SK-N-SH treated with all-trans-retinoic acid at 6 μM for 48 hours (cell line): ENCODE measurements around the gene GON4L.
A peak's percentile ranks its signal among the peaks of the same experiment; 100 is the strongest.
"Not testable (repeated sequence)": the region's sequence is repeated elsewhere in the genome, so short reads cannot be mapped to it uniquely, and the experiment has no call there.

Experiments used
- ATAC-seq: fragments of 200-7000 bp; cut with Tn5 transposase; 3 replicates; pipeline ENCODE4 v1.9.1; 2020; ENCODE audit warnings: mild to moderate bottlenecking, moderate library complexity
- ARNTL ChIP-seq: fragments of 450-650 bp; formaldehyde crosslinking; IDR thresholded peaks from 2 replicates; pipeline ENCODE4 v1.5.0; 2020; ENCODE audit warnings: low read depth, mild to moderate bottlenecking, moderate library complexity, borderline replicate concordance
- CREB5 ChIP-seq: fragments of 250-450 bp; sonication (Bioruptor Pico); IDR thresholded peaks from 2 replicates; pipeline ENCODE4 v1.5.1; 2020; ENCODE audit warnings: low read depth, mild to moderate bottlenecking, moderate library complexity
- CSRNP3 ChIP-seq: fragments of 250-450 bp; sonication (Bioruptor Pico); IDR thresholded peaks from 2 replicates; pipeline ENCODE4 v1.5.1; 2021; ENCODE audit warnings: mild to moderate bottlenecking, moderate library complexity
- GLIS3 ChIP-seq: fragments of 250-450 bp; sonication (Bioruptor Pico); IDR thresholded peaks from 2 replicates; pipeline ENCODE4 v1.5.0; 2020; ENCODE audit warnings: mild to moderate bottlenecking, moderate library complexity
- ISL1 ChIP-seq: fragments of 250-450 bp; sonication (Bioruptor Pico); IDR thresholded peaks from 2 replicates; pipeline ENCODE4 v2.1.2; 2022; ENCODE audit warnings: mild to moderate bottlenecking, moderate library complexity
- OSR1 ChIP-seq: fragments of 250-450 bp; sonication (Bioruptor Pico); IDR thresholded peaks from 2 replicates; pipeline ENCODE4 v1.8.0; 2022; ENCODE audit warnings: moderate library complexity, mild to moderate bottlenecking, inconsistent platforms
- PATZ1 ChIP-seq: fragments of 250-450 bp; sonication (Bioruptor Pico); IDR thresholded peaks from 2 replicates; pipeline ENCODE4 v1.8.0; 2020; ENCODE audit warnings: mild to moderate bottlenecking, moderate library complexity, borderline replicate concordance
- POU6F1 ChIP-seq: fragments of 250-450 bp; sonication (Bioruptor Pico); IDR thresholded peaks from 2 replicates; pipeline ENCODE4 v1.8.0; 2021; ENCODE audit warnings: low read depth, mild to moderate bottlenecking, moderate library complexity, borderline replicate concordance
- PPARA ChIP-seq: fragments of 250-450 bp; sonication (Bioruptor Pico); IDR thresholded peaks from 2 replicates; pipeline ENCODE4 v1.5.0; 2020; ENCODE audit warnings: mild to moderate bottlenecking, borderline replicate concordance
- SNAI2 ChIP-seq: fragments of 250-450 bp; sonication (Bioruptor Pico); IDR thresholded peaks from 2 replicates; pipeline ENCODE4 v1.5.0; 2020; ENCODE audit warnings: mild to moderate bottlenecking, moderate library complexity
- TCF4 ChIP-seq: fragments of 250-450 bp; sonication (Bioruptor Pico); IDR thresholded peaks from 2 replicates; pipeline ENCODE4 v1.8.0; 2021; ENCODE audit warnings: mild to moderate bottlenecking, moderate library complexity, borderline replicate concordance
- TOX ChIP-seq: fragments of 250-450 bp; sonication (Bioruptor Pico); IDR thresholded peaks from 2 replicates; pipeline ENCODE4 v1.8.0; 2021; ENCODE audit warnings: mild to moderate bottlenecking, moderate library complexity, borderline replicate concordance
- TSHZ2 ChIP-seq: fragments of 250-450 bp; sonication (Bioruptor Pico); IDR thresholded peaks from 2 replicates; pipeline ENCODE4 v1.5.0; 2020; ENCODE audit warnings: mild to moderate bottlenecking, moderate library complexity
- ZC3H10 ChIP-seq: fragments of 250-450 bp; sonication (Bioruptor Pico); IDR thresholded peaks from 2 replicates; pipeline ENCODE4 v1.5.1; 2021; ENCODE audit warnings: mild to moderate bottlenecking, moderate library complexity
- ZFP30 ChIP-seq: fragments of 450-650 bp; formaldehyde crosslinking; IDR thresholded peaks from 2 replicates; pipeline ENCODE4 v1.5.0; 2022; ENCODE audit warnings: mild to moderate bottlenecking, moderate library complexity
- ZNF565 ChIP-seq: fragments of 450-650 bp; formaldehyde crosslinking; conservative IDR thresholded peaks from 2 replicates; pipeline ENCODE4 v1.5.0; 2020; ENCODE audit warnings: low read depth, mild to moderate bottlenecking, moderate library complexity
- ZNF70 ChIP-seq: fragments of 450-650 bp; formaldehyde crosslinking; IDR thresholded peaks from 2 replicates; pipeline ENCODE4 v1.5.0; 2020; ENCODE audit warnings: mild to moderate bottlenecking, moderate library complexity
- ZNF8 ChIP-seq: fragments of 450-650 bp; formaldehyde crosslinking; IDR thresholded peaks from 2 replicates; pipeline ENCODE4 v1.5.0; 2020; ENCODE audit warnings: mild to moderate bottlenecking, moderate library complexity

The GON4L gene

GRCh38 chr1:155812878-155813277 is 44.1 kb downstream of the GON4L start:
- TF ChIP-seq ARNTL (CRISPR knock-in tag) = no peak
- TF ChIP-seq TSHZ2 = no peak
- no peak for ATAC-seq

GRCh38 chr1:155809088-155809487 is 47.9 kb downstream of the GON4L start:
- ATAC-seq = no peak

GRCh38 chr1:155801149-155801548 is 55.9 kb downstream of the GON4L start:
- 0 out of 2 replicates have a peak, but pooled peaks have one; percentile 4 for TF ChIP-seq TOX (CRISPR knock-in tag)
- TF ChIP-seq POU6F1 (CRISPR knock-in tag) = no peak
- ATAC-seq = peak; percentile 70

More at GRCh38 chr1:155809088-155809487, 47.9 kb downstream of the GON4L start:
- no peak for TF ChIP-seq OSR1 (CRISPR knock-in tag)
- no peak for TF ChIP-seq ZNF70 (CRISPR knock-in tag)
- TF ChIP-seq ARNTL (CRISPR knock-in tag) = no peak
- TF ChIP-seq ZNF565 = no peak
- no peak for TF ChIP-seq ISL1 (CRISPR knock-in tag)
- TF ChIP-seq ZC3H10 = no peak
- TF ChIP-seq PATZ1 (CRISPR knock-in tag) = no peak
- TF ChIP-seq ZFP30 (CRISPR knock-in tag) = no peak
- no peak for TF ChIP-seq TCF4 (CRISPR knock-in tag)
- TF ChIP-seq PPARA (CRISPR knock-in tag) = no peak
- no peak for TF ChIP-seq ZNF8 (CRISPR knock-in tag)
- no peak for TF ChIP-seq TOX (CRISPR knock-in tag)
- no peak for TF ChIP-seq CREB5 (CRISPR knock-in tag)

GRCh38 chr1:155795618-155796017 is 61.4 kb downstream of the GON4L start:
- ATAC-seq = not testable (repeated sequence)

GRCh38 chr1:155794605-155795245 is 62.3 kb downstream of the GON4L start:
- no peak for ATAC-seq
- TF ChIP-seq PATZ1 (CRISPR knock-in tag) = no peak
- TF ChIP-seq SNAI2 (CRISPR knock-in tag) = no peak
- TF ChIP-seq CREB5 (CRISPR knock-in tag) = no peak
- TF ChIP-seq OSR1 (CRISPR knock-in tag) = no peak
- no peak for TF ChIP-seq CSRNP3 (CRISPR knock-in tag)
- no peak for TF ChIP-seq TCF4 (CRISPR knock-in tag)
- no peak for TF ChIP-seq GLIS3 (CRISPR knock-in tag)
- TF ChIP-seq ARNTL (CRISPR knock-in tag) = no peak
- TF ChIP-seq PPARA (CRISPR knock-in tag) = no peak
